Left lung (tissue), 10 donors: Measurements from ENCODE around the gene UBE2F. TPM values are rescaled to one million over a fixed set of nuclear protein-coding genes. Genes with fewer than 3 reads are reported as not detected.

Experiments
- ATAC-seq: fragments of 200-7000 bp; cut with Tn5 transposase; one replicate; pipeline ENCODE4 v1.9.1; 2020; ENCODE audit warnings: moderate library complexity
- DNase-seq, 4 donors: peaks; one replicate each; pipeline ENCODE4 v3.0.0-alpha.2; 2013 to 2020
- H3K27ac ChIP-seq, 2 donors: fragments of 200-600 bp; sonication (generic) in 1 of 2; one replicate each; pipeline versions ENCODE4 v1.5.0 to v1.8.0; 2020 to 2021
- H3K27me3 ChIP-seq, 2 donors: fragments of 200-600 bp; sonication (generic) in 1 of 2; one replicate each; pipeline versions ENCODE4 v1.5.0 to v1.8.0; 2020 to 2021
- H3K36me3 ChIP-seq, 2 donors: fragments of 200-600 bp; sonication (generic) in 1 of 2; one replicate each; pipeline versions ENCODE4 v1.5.0 to v1.8.0; 2020 to 2021
- H3K4me1 ChIP-seq, 2 donors: fragments of 200-600 bp; one replicate each; pipeline ENCODE4 v1.8.0; 2021
- H3K4me3 ChIP-seq, 2 donors: fragments of 200-600 bp; sonication (generic) in 1 of 2; one replicate each; pipeline versions ENCODE4 v1.5.0 to v1.8.0; 2020 to 2021; ENCODE audit warnings: mild to moderate bottlenecking in 1 of 2
- H3K9me3 ChIP-seq, 2 donors: fragments of 200-600 bp; sonication (generic) in 1 of 2; one replicate each; pipeline versions ENCODE4 v1.5.0 to v1.8.0; 2020 to 2021
- CTCF ChIP-seq, 2 donors: fragments of 200-600 bp; sonication (generic) in 1 of 2; IDR thresholded peaks; one replicate each; pipeline versions ENCODE4 v1.5.0 to v1.8.0; 2021; ENCODE audit warnings: antibody characterized with exemption in 2 of 2
- intact Hi-C, 2 donors: fragments of 100-400 bp; cut with DNase I; formaldehyde crosslinking; loops; one replicate each; pipeline versions ENCODE4 v1.11.2 to v1.14.2; 2022
- polyA plus RNA-seq, 6 donors: library from polyadenylated mRNA; unstranded; fragments of 120-200 nt; gene quantifications; one replicate each; pipeline ENCODE4 v1.2.1, GENCODE V29; 2013; ENCODE audit not compliant: insufficient read length in 6 of 6
- total RNA-seq, 2 donors: library from RNA; stranded (reverse); fragmentation: NEBNext Ultra II Directional; extraction: Animal tissue kit (Norgen Biotek cat#: 25700); gene quantifications; one replicate each; pipeline ENCODE4 v1.2.1, GENCODE V29; 2021
- donor health status: DM: no; HTN: yes; CAD: no.
- donor health status: DM: no; HTN: no; CAD: no.

UBE2F gene
- total and polyA plus RNA-seq, 8 donors = 33.9 to 58.9 (median 34.7) TPM

GRCh38 chr2:237921967-237922492, 44.8 kb upstream of the UBE2F start:
- Histone ChIP-seq H3K4me3 (no peak overlapping the region), H3K9me3 (no peaks in the 10 kb centered on the region), H3K27me3 (no peaks in the 10 kb centered on the region), H3K27ac (no peak overlapping the region), H3K36me3 (no peaks in the 10 kb centered on the region), H3K4me1 (peaks cover 0 to 11% of the 10 kb centered on the region in 2 donors)
- ATAC-seq (no peak), DNase-seq (peak in 1 of 4 donors; percentile 31)
- intact Hi-C loops = no loop called here
- no peak for TF ChIP-seq CTCF (IDR thresholded peaks at IDR 0.05)

DNA sequence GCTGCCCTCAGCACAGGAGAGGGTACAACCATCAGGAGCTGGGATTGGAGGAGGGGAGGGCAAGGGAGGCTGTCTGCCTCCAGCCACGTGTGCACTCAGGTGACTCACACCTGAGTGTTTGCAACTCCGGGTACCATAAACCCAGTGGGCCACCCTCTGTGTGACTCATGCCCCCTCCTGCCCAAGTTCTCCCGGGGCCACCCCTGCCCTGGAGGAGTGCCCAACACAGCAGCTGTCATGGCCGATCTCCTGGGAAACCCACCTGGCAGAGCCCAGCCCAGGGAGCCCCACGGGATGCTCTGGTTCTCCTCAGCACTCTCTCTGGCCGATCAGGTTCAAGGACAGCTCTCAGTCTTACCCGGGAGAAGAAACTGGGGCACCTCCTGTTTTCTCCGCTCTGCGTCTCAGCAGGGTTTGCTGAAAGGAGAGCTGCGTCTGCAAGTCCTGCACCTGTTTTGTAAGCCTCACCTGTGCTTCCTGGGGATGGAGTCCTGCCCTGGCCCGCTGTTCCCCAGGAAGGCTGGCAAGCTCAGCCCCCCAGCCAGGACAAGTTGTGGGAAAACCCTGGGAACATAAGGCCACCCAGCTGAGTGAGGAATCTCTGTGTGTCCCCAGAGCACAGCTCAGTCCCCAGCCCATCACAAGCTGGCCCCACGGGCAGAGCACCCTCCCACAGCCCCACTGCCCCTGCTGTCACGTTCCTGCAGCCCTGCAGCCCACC, 44.0 kb upstream of the UBE2F start:
- no peak overlapping the region for H3K27ac ChIP-seq
- H3K4me1 ChIP-seq = peaks cover 0 to 11% of the 10 kb centered on the region in 2 donors
- H3K27me3 ChIP-seq = no peaks in the 10 kb centered on the region
- peak in 1 of 4 donors; percentile 32 for DNase-seq
- H3K4me3 ChIP-seq = no peak overlapping the region
- no peaks in the 10 kb centered on the region for H3K36me3 ChIP-seq
- H3K9me3 ChIP-seq = no peaks in the 10 kb centered on the region
- intact Hi-C loops = no loop called here
- ATAC-seq = peak; percentile 16
- TF ChIP-seq CTCF (IDR thresholded peaks at IDR 0.05) = no peak

DNA sequence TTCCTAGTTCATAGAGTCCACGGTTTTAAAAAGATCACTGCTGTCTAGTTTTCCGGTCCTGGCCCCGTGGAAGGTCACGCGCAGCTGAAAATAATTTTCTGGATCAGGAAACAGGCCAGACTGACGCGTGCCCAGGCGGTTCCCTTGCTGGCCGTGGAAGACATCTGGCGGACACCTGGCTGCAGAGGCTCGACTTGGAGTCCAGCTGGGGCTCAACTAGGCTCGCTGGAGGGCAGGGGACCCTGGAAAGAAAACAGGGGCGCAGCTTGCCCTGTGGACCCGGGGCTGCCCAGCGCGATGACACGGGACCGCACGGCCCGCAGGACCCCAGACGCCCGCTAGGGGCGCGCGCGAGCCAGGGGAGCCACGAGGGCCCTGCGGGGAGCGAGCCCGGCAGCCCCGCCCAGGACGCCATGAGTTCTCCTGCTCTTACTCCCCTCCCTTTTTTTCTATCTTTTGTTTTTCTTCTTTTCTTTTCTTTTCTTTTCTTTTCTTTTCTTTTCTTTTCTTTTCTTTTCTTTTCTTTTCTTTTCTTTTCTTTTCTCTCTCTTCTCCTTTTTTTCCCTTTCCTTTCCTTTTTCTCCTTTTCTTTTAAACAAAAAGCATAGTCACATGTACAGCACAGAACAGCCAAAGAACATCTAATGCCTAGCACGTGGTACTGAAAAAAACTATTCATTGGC, 43.2 kb upstream of the UBE2F start:
- ATAC-seq = peak; percentile 99
- Histone ChIP-seq H3K4me3 (peak overlapping the region; percentile 12 to 21), H3K27ac (no peak overlapping the region), H3K4me1 (peaks cover 0 to 11% of the 10 kb centered on the region in 2 donors), H3K9me3 (no peaks in the 10 kb centered on the region), H3K27me3 (no peaks in the 10 kb centered on the region), H3K36me3 (no peaks in the 10 kb centered on the region)
- peak; percentile 92 to 95 for TF ChIP-seq CTCF (IDR thresholded peaks at IDR 0.05)
- DNase-seq = peak; percentile 27 to 97 (median 70)
- intact Hi-C loops = no loop called here

GRCh38 chr2:237924164-237924534, 42.7 kb upstream of the UBE2F start:
- Histone ChIP-seq H3K4me3 (no peak overlapping the region), H3K36me3 (no peaks in the 10 kb centered on the region), H3K27me3 (no peaks in the 10 kb centered on the region), H3K27ac (no peak overlapping the region), H3K9me3 (no peaks in the 10 kb centered on the region), H3K4me1 (peaks cover 0 to 11% of the 10 kb centered on the region in 2 donors)
- TF ChIP-seq CTCF (IDR thresholded peaks at IDR 0.05) = no peak
- DNase-seq (no peak), ATAC-seq (no peak)
- intact Hi-C loops = no loop called here

GRCh38 chr2:237927135-237927534, 39.7 kb upstream of the UBE2F start:
- H3K36me3 ChIP-seq = no peaks in the 10 kb centered on the region
- no peak overlapping the region for H3K27ac ChIP-seq
- TF ChIP-seq CTCF (IDR thresholded peaks at IDR 0.05) = no peak

More at GRCh38 chr2:237927135-237927534, 39.7 kb upstream of the UBE2F start:
- ATAC-seq (no peak), DNase-seq (no peak)
- intact Hi-C loops = no loop called here
- Histone ChIP-seq H3K4me3 (no peak overlapping the region), H3K4me1 (peaks cover 4 to 16% of the 10 kb centered on the region in 2 donors), H3K27me3 (no peaks in the 10 kb centered on the region), H3K9me3 (peaks cover 0 to 5% of the 10 kb centered on the region in 2 donors)
